ENCODE data around the gene UBA6. TPM values are rescaled to one million over a fixed set of nuclear protein-coding genes. Genes with fewer than 3 reads are reported as not detected.

The UBA6 gene
- total RNA-seq, 1 donor from 2014 or later = 146 TPM

GRCh38 chr4:67604749-67605148 lies 96.2 kb downstream of the UBA6 start:
- Histone ChIP-seq H3K36me3 (ENCODE audit: control insufficient read depth, insufficient read depth, low read length) (no peaks in the 10 kb centered on the region), H3K4me3 (ENCODE audit: low read depth, low read length) (no peak overlapping the region), H3K27me3 (ENCODE audit: control insufficient read depth, insufficient read depth, low read length) (no peaks in the 10 kb centered on the region)
- DNase-seq (ENCODE audit: low read depth) = no peak
- TF ChIP-seq CTCF (IDR thresholded peaks at IDR 0.05; ENCODE audit: insufficient read depth, low read length, poor library complexity, severe bottlenecking) = no peak

GRCh38 chr4:67604029-67604381 lies 97.0 kb downstream of the UBA6 start:
- no peaks in the 10 kb centered on the region for H3K27me3 ChIP-seq (ENCODE audit: control insufficient read depth, insufficient read depth, low read length)
- TF ChIP-seq CTCF (IDR thresholded peaks at IDR 0.05; ENCODE audit: insufficient read depth, low read length, poor library complexity, severe bottlenecking) = no peak
- no peak for DNase-seq (ENCODE audit: low read depth)
- no peaks in the 10 kb centered on the region for H3K36me3 ChIP-seq (ENCODE audit: control insufficient read depth, insufficient read depth, low read length)
- no peak overlapping the region for H3K4me3 ChIP-seq (ENCODE audit: low read depth, low read length)

GRCh38 chr4:67603310-67604028 lies 97.5 kb downstream of the UBA6 start:
- H3K27me3 ChIP-seq (ENCODE audit: control insufficient read depth, insufficient read depth, low read length) = no peaks in the 10 kb centered on the region
- no peak for TF ChIP-seq CTCF (IDR thresholded peaks at IDR 0.05; ENCODE audit: insufficient read depth, low read length, poor library complexity, severe bottlenecking)
- no peak for DNase-seq (ENCODE audit: low read depth)
- H3K36me3 ChIP-seq (ENCODE audit: control insufficient read depth, insufficient read depth, low read length) = no peaks in the 10 kb centered on the region
- H3K4me3 ChIP-seq (ENCODE audit: low read depth, low read length) = no peak overlapping the region

GRCh38 chr4:67593741-67594175 lies 107.2 kb downstream of the UBA6 start:
- Histone ChIP-seq H3K4me3 (ENCODE audit: low read depth, low read length) (no peak overlapping the region), H3K27me3 (ENCODE audit: control insufficient read depth, insufficient read depth, low read length) (no peaks in the 10 kb centered on the region), H3K36me3 (ENCODE audit: control insufficient read depth, insufficient read depth, low read length) (no peaks in the 10 kb centered on the region)
- no peak for DNase-seq (ENCODE audit: low read depth)
- TF ChIP-seq CTCF (IDR thresholded peaks at IDR 0.05; ENCODE audit: insufficient read depth, low read length, poor library complexity, severe bottlenecking) = no peak

- Histone ChIP-seq H3K27me3 (ENCODE audit: control insufficient read depth, insufficient read depth, low read length) (no peaks in the 10 kb centered on the region), H3K4me3 (ENCODE audit: low read depth, low read length) (no peak overlapping the region), H3K36me3 (ENCODE audit: control insufficient read depth, insufficient read depth, low read length) (no peaks in the 10 kb centered on the region)
- DNase-seq (ENCODE audit: low read depth) = no peak
- no peak for TF ChIP-seq CTCF (IDR thresholded peaks at IDR 0.05; ENCODE audit: insufficient read depth, low read length, poor library complexity, severe bottlenecking)
Observed at GRCh38 chr4:67587156-67587555, 113.8 kb downstream of the UBA6 start.

GRCh38 chr4:67584496-67584895 lies 116.5 kb downstream of the UBA6 start:
- Histone ChIP-seq H3K4me3 (ENCODE audit: low read depth, low read length) (no peak overlapping the region), H3K36me3 (ENCODE audit: control insufficient read depth, insufficient read depth, low read length) (no peaks in the 10 kb centered on the region), H3K27me3 (ENCODE audit: control insufficient read depth, insufficient read depth, low read length) (no peaks in the 10 kb centered on the region)
- no peak for TF ChIP-seq CTCF (IDR thresholded peaks at IDR 0.05; ENCODE audit: insufficient read depth, low read length, poor library complexity, severe bottlenecking)
- DNase-seq (ENCODE audit: low read depth) = no peak
